Activated CD4-positive, alpha-beta memory T cell treated with anti-CD3 and anti-CD28 coated beads for 36 hours (primary cell): Measurements from ENCODE around the gene RAET1E. TPM values are rescaled to one million over a fixed set of nuclear protein-coding genes. Genes with fewer than 3 reads are reported as not detected.

Source experiments
- CTCF ChIA-PET: fragments of 350-600 bp; sonication (Branson Sonifier 250); formaldehyde crosslinking; loops from one replicate; lab custom pipeline; 2021; ENCODE audit warnings: antibody characterized with exemption, inconsistent platforms; lab: Charles Lee
- POLR2A ChIA-PET: fragments of 350-600 bp; sonication (Branson Sonifier 250); formaldehyde crosslinking; loops from one replicate; lab custom pipeline; 2021; ENCODE audit warnings: antibody characterized with exemption; lab: Charles Lee
- DNase-seq: peaks from one replicate; pipeline ENCODE4 v3.0.0-alpha.2; 2020
- H3K27ac Mint-ChIP-seq: one replicate; pipeline ENCODE4 v1.8.0; 2021; ENCODE audit warnings: mixed read lengths
- H3K27me3 Mint-ChIP-seq: one replicate; pipeline ENCODE4 v1.8.0; 2021; ENCODE audit warnings: mixed read lengths
- H3K36me3 Mint-ChIP-seq: one replicate; pipeline ENCODE4 v1.8.0; 2021; ENCODE audit warnings: mixed read lengths
- H3K4me1 Mint-ChIP-seq: one replicate; pipeline ENCODE4 v1.8.0; 2021; ENCODE audit warnings: low read depth, mixed read lengths
- H3K4me3 Mint-ChIP-seq: one replicate; pipeline ENCODE4 v1.8.0; 2021; ENCODE audit warnings: mild to moderate bottlenecking, mixed read lengths
- H3K9me3 Mint-ChIP-seq: one replicate; pipeline ENCODE4 v1.8.0; 2021; ENCODE audit warnings: mixed read lengths
- intact Hi-C: fragments of 100-400 bp; cut with micrococcal nuclease; formaldehyde crosslinking; loops from one replicate; pipeline ENCODE4 v1.15.1; 2023
- total RNA-seq, 2 experiments: library from RNA; stranded (reverse); gene quantifications; one replicate each; pipeline ENCODE4 v1.2.3, GENCODE V29; 2021

RAET1E gene
- total RNA-seq, 2 experiments from 2014 or later, result not detected

DNA sequence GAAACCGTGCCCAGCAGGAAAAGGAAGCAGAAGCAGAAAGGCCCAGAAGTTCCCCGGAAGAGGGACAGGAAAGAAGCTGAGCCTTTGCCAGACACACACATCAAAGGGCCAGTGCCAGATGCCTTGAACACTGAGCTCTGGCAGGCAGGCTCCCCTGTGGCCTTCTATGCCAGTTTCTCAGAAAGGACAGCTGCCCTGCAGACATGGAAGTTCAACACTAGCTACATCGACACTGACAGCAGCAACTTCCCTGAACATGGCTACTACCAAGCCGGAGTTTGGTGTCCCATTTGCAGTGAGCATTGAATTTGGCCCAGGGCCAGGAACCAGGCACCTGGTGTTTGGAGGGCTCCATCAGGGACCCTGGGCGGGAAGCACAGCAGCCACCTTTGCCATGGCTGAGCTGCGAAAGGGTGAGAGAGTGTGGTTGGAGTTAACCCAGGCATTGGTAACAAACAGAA lies 8.0 kb upstream of the RAET1E start:
- H3K9me3 Mint-ChIP-seq, result peaks cover 22% of the 10 kb centered on the region
- H3K4me1 Mint-ChIP-seq, result no peaks in the 10 kb centered on the region
- peaks cover 7% of the 10 kb centered on the region for H3K27me3 Mint-ChIP-seq
- H3K36me3 Mint-ChIP-seq, result peaks cover 5% of the 10 kb centered on the region
- H3K27ac Mint-ChIP-seq, result no peak overlapping the region
- intact Hi-C loops, result no loop called here
- CTCF ChIA-PET, result interaction anchor here (0.8 kb wide), 1 partner anchor 21 kb away, joined by 3 read pairs; no protein-coding TSS in a partner anchor
- DNase-seq, result no peak
- no peak overlapping the region for H3K4me3 Mint-ChIP-seq
- POLR2A ChIA-PET, result no interaction called here

- intact Hi-C loops, result no loop called here
- peaks cover 22% of the 10 kb centered on the region for H3K9me3 Mint-ChIP-seq
- no peak overlapping the region for H3K27ac Mint-ChIP-seq
- H3K27me3 Mint-ChIP-seq, result peaks cover 7% of the 10 kb centered on the region
- CTCF ChIA-PET, result no interaction called here
- H3K36me3 Mint-ChIP-seq, result peaks cover 5% of the 10 kb centered on the region
- no peak overlapping the region for H3K4me3 Mint-ChIP-seq
- POLR2A ChIA-PET, result no interaction called here
- DNase-seq, result no peak
- H3K4me1 Mint-ChIP-seq, result no peaks in the 10 kb centered on the region
Measured at GRCh38 chr6:149905371-149905910, 7.5 kb upstream of the RAET1E start.

- Mint-ChIP-seq H3K27ac (no peak overlapping the region), H3K27me3 (peaks cover 7% of the 10 kb centered on the region), H3K36me3 (peaks cover 5% of the 10 kb centered on the region), H3K4me3 (no peak overlapping the region), H3K9me3 (peaks cover 22% of the 10 kb centered on the region), H3K4me1 (no peaks in the 10 kb centered on the region)
- CTCF ChIA-PET, result interaction anchor here (0.9 kb wide), 1 partner anchor 10 kb away, joined by 3 read pairs; no protein-coding TSS in a partner anchor
- no peak for DNase-seq
- POLR2A ChIA-PET, result no interaction called here
- intact Hi-C loops, result no loop called here
Measured at GRCh38 chr6:149904661-149905370, 6.9 kb upstream of the RAET1E start.

DNA sequence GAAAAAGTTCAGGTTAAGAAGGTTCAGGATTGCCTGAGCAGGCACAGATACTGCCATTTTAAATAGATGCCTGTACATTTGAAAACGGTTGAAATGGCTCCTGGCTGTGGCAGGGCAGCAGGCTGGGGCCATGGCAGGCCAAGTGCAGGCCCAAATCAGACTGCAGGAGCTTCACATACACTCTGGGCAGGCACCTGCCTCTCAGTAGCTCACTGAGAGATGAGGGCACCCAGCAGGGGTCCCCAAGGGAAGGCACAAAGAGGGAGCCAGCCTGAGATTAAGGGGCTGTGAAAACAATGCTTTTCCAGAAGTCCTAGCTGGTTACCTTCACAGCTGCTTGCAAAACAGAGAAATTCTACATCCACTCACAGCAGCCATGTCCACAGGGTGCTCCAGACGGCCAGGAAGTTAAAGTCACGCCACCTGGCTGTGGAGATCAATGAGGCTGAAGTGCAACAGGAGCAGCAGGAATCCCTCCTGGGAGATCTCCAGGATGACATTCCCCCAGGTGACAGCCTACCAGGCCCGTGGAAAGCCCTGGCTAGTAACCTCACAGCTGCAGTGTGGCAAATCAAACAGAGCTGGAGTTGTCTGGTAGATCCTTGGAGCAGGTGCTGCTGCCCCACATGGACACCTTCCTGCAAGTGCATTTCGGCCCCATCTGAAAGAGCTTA lies 6.2 kb upstream of the RAET1E start:
- Mint-ChIP-seq H3K4me1 (no peaks in the 10 kb centered on the region), H3K27ac (no peak overlapping the region), H3K27me3 (peaks cover 7% of the 10 kb centered on the region), H3K4me3 (no peak overlapping the region), H3K36me3 (peaks cover 5% of the 10 kb centered on the region), H3K9me3 (peaks cover 18% of the 10 kb centered on the region)
- no peak for DNase-seq
- intact Hi-C loops, result no loop called here
- CTCF ChIA-PET, result interaction anchor here (0.9 kb wide), 1 partner anchor 10 kb away, joined by 3 read pairs; no protein-coding TSS in a partner anchor
- POLR2A ChIA-PET, result no interaction called here

DNA sequence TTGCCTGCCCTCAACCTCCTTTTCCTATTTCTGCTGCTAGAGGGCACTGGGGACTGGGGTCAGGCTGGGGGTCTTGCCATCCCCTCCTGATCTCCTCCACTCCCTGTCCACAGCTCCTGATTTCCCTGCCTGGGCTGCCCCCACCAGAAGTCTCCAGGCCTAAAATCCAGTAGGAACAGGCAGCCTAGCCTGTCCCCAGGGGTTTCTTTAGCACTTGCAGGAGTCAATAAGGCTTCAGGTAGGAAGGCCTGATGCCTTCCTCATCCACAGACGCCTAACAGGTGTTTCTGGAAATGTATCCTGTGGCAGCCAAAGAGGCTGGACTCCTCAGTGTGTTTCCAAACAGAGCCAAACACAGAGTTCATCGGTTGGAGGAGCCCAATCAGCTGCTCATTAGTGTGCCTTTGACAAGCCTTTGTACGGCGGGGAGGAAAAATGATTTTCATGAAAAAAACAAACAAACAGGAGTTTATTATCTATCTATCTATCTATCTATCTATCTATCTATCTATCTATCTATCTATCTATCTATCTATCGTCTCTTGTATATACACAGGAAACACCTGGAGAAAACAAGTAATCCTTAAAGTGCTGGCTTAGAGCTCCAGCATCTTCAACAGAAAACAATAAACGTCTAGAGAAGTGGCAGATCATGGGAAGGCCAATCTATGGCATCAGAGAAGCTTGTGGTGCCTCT lies 3.7 kb upstream of the RAET1E start:
- DNase-seq, result no peak
- Mint-ChIP-seq H3K27ac (no peak overlapping the region), H3K27me3 (peaks cover 5% of the 10 kb centered on the region), H3K4me3 (no peak overlapping the region), H3K4me1 (peaks cover 7% of the 10 kb centered on the region), H3K9me3 (no peaks in the 10 kb centered on the region), H3K36me3 (no peaks in the 10 kb centered on the region)
- intact Hi-C loops, result no loop called here
- ChIA-PET POLR2A (no interaction called here), CTCF (no interaction called here)

DNA sequence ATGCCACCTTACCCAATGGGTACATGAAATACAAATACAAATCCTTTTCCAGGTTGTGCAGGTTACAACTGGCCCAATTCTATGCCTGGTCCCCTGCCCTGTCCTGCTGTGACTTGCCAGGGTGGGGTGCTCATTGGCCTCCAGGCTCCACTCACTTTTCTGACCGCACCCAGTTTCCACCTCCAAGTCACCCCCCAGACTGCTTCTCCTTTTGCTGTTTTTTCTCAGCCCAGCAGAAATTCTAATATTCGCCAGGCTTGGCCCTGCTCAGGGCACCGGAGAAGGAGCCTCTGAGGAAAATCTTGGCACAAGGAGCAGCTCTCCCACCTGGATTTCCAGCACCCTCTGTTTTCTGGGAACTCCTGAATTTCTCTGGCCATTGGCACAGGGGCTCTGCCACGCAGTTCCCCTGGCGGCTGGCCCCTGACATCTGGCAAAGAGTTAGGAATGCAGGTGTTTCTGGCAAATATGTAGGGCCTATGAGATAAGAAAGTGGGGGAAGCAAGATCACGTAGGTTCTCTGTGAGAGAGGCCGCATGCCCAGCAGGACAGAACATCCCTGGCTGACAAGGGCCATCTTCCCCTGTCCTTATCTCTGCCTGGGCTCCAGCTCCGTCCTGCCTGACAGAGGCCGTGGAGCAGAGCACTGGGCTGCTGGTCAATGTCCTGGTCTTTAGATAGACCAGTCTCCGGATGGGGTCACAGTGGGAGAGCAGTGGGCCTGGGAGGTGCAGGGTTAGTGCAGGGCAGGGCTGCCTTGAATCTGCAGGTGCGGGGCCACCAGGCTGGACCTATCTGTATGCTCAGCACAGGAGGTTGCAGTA lies 2.9 kb upstream of the RAET1E start:
- no peak overlapping the region for H3K27ac Mint-ChIP-seq
- H3K4me1 Mint-ChIP-seq, result peaks cover 15% of the 10 kb centered on the region
- no peaks in the 10 kb centered on the region for H3K36me3 Mint-ChIP-seq
- intact Hi-C loops, result no loop called here
- DNase-seq, result no peak
- H3K9me3 Mint-ChIP-seq, result no peaks in the 10 kb centered on the region
- peaks cover 5% of the 10 kb centered on the region for H3K27me3 Mint-ChIP-seq
- ChIA-PET POLR2A (no interaction called here), CTCF (no interaction called here)
- no peak overlapping the region for H3K4me3 Mint-ChIP-seq

DNA sequence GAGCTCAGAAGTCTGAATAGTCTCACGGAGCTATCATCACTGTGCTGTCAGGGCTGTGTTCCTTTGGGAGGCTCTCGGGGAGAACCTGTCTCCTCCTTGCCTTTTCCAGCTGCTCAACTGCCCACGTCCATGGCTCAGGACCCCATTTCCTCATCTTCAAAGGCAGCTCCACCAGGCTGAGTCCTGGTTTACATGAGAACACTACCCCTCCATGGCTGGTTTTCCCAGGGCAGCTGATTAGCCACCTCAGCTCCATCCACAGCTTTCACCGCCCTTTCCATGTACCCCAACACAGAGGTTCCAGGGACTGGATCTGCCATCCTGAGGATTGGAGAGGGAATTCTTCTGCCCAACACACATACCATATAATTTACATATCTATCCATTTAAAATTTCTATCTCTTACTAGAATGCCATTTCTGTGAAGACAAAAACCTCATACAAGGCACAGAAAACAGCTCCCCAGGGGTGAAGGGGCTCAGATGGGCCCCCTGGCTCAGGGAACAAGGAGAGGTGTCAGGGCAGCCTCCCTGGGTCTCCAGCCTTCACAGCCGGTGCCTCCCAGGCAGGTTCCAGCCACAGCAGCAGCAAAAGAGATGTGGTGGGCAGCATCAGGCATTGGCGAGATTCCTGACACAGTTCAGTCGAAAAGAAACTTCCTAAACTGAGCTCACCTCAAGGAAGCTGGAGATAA lies 2.2 kb upstream of the RAET1E start:
- Mint-ChIP-seq H3K4me3 (no peak overlapping the region), H3K9me3 (no peaks in the 10 kb centered on the region), H3K4me1 (peaks cover 18% of the 10 kb centered on the region), H3K36me3 (no peaks in the 10 kb centered on the region), H3K27me3 (peaks cover 5% of the 10 kb centered on the region), H3K27ac (no peak overlapping the region)
- intact Hi-C loops, result no loop called here
- no peak for DNase-seq
- CTCF ChIA-PET, result no interaction called here
- POLR2A ChIA-PET, result no interaction called here

GRCh38 chr6:149899486-149899885 lies 1.6 kb upstream of the RAET1E start:
- intact Hi-C loops, result no loop called here
- ChIA-PET POLR2A (no interaction called here), CTCF (no interaction called here)
- peaks cover 18% of the 10 kb centered on the region for H3K4me1 Mint-ChIP-seq
- peaks cover 2% of the 10 kb centered on the region for H3K27me3 Mint-ChIP-seq
- no peak for DNase-seq
- no peaks in the 10 kb centered on the region for H3K36me3 Mint-ChIP-seq
- no peak overlapping the region for H3K4me3 Mint-ChIP-seq
- no peaks in the 10 kb centered on the region for H3K9me3 Mint-ChIP-seq
- H3K27ac Mint-ChIP-seq, result no peak overlapping the region

GRCh38 chr6:149898966-149899365 lies 1.1 kb upstream of the RAET1E start:
- POLR2A ChIA-PET, result no interaction called here
- no peak for DNase-seq
- H3K4me1 Mint-ChIP-seq, result peaks cover 18% of the 10 kb centered on the region
- no peak overlapping the region for H3K4me3 Mint-ChIP-seq
- no peaks in the 10 kb centered on the region for H3K36me3 Mint-ChIP-seq
- no peaks in the 10 kb centered on the region for H3K9me3 Mint-ChIP-seq
- CTCF ChIA-PET, result no interaction called here
- peaks cover 2% of the 10 kb centered on the region for H3K27me3 Mint-ChIP-seq
- intact Hi-C loops, result no loop called here
- H3K27ac Mint-ChIP-seq, result no peak overlapping the region

DNA sequence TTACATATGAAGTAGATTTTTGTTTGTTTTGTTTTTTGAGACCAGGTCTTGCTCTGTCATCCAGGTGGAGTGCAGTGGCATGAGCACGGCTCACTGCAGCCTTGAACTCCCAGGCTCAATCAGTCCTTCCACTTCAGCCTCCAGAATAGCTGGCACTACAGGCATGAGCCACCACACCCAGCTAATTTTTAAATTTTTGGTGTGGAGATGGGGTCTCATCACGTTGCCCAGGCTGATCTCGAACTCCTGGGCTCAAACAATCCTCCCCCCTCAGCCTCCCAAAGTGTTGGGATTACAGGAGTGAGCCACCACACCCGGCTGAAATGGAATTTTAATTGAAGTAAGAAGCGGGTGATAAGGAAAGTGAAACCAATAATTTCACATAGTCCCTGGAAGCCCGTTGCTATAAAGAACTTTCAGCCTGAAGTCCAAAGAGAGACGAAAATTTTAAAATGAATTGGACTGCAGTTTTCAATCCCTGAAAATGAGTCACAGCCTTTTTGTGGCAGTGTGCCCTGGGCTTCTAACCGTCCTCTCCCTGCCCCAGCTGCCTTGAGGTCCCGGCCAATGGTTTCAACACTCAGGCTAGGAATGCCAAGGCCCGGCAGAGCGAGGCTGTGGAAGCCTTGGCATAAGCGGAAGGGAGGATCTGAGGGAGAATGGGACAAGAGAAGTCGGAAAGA lies 757 bp downstream of the RAET1E start:
- no peak for DNase-seq
- Mint-ChIP-seq H3K27me3 (peaks cover 1% of the 10 kb centered on the region), H3K36me3 (no peaks in the 10 kb centered on the region), H3K9me3 (no peaks in the 10 kb centered on the region), H3K4me1 (peaks cover 18% of the 10 kb centered on the region), H3K4me3 (no peak overlapping the region), H3K27ac (no peak overlapping the region)
- ChIA-PET CTCF (no interaction called here), POLR2A (no interaction called here)
- intact Hi-C loops, result no loop called here

DNA sequence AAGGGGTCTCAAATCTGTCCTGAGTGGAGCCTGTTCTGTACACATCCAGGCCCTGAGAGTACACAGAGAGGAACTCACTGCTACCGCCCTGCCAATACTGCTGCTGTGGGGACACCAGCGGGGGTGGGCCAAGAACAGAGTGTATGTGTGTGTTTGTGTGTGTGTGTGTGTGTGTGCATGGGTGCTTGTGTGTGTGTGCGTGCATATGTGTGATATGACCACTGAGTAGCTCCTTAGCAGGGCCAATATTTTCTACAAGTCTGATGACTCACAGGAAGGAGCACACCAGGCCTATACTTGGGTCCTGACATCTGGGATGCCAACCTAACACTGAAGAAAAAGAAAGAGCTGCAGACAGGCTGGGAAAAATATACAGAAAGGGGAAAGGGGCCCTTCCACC lies 1.4 kb downstream of the RAET1E start:
- H3K4me1 Mint-ChIP-seq, result peaks cover 18% of the 10 kb centered on the region
- H3K36me3 Mint-ChIP-seq, result no peaks in the 10 kb centered on the region
- no peak overlapping the region for H3K4me3 Mint-ChIP-seq
- no peaks in the 10 kb centered on the region for H3K9me3 Mint-ChIP-seq
- POLR2A ChIA-PET, result no interaction called here
- CTCF ChIA-PET, result no interaction called here
- intact Hi-C loops, result no loop called here
- no peak for DNase-seq
- peaks cover 1% of the 10 kb centered on the region for H3K27me3 Mint-ChIP-seq
- H3K27ac Mint-ChIP-seq, result no peak overlapping the region
